IMR-90 (cell line): ENCODE measurements around the gene JMJD8. TPM values are rescaled to one million over a fixed set of nuclear protein-coding genes. Genes with fewer than 3 reads are reported as not detected.

Experiments used
- ATAC-seq: fragments of 200-7000 bp; cut with Tn5 transposase; 2 replicates; pipeline ENCODE4 v1.9.1; 2020; ENCODE audit warnings: low read depth, mild to moderate bottlenecking, moderate library complexity
- BruUV-seq: library from RNA; stranded (reverse); fragments of 400-500 nt; replicated peaks from 2 replicates; lab custom pipeline; 2021; lab: Mats Ljungman, UMichigan
- CTCF ChIA-PET: fragments of 300-600 bp; formaldehyde crosslinking; extraction: SDS; loops from one replicate; lab custom pipeline; 2021; ENCODE audit warnings: antibody characterized with exemption; lab: Yijun Ruan, JAX
- POLR2A ChIA-PET: fragments of 300-600 bp; sonication (Branson Sonifier 250); formaldehyde crosslinking; loops from one replicate; lab custom pipeline; 2022; ENCODE audit warnings: antibody characterized with exemption; ENCODE audit not compliant: unreplicated experiment; lab: Charles Lee
- DNase-seq: peaks from one replicate; pipeline ENCODE4 v3.0.0; 2013
- H2AFZ ChIP-seq: replicated peaks from 2 replicates; pipeline ENCODE3; 2013; ENCODE audit warnings: low read length, mild to moderate bottlenecking; ENCODE audit not compliant: poor library complexity
- H2AK5ac ChIP-seq: 2 replicates; pipeline ENCODE4 v1.6.1; 2013; ENCODE audit warnings: low read depth, low read length, inconsistent platforms
- H2AK9ac ChIP-seq: replicated peaks from 2 replicates; pipeline ENCODE3; 2013; ENCODE audit warnings: mild to moderate bottlenecking, low read depth, low read length, moderate library complexity; ENCODE audit not compliant: poor library complexity
- H2BK120ac ChIP-seq: 2 replicates; pipeline ENCODE4 v1.6.1; 2013; ENCODE audit warnings: low read depth, low read length, inconsistent platforms
- H2BK15ac ChIP-seq: 3 replicates; pipeline ENCODE4 v1.6.1; 2013; ENCODE audit warnings: low read depth, low read length, inconsistent platforms
- H2BK20ac ChIP-seq: 2 replicates; pipeline ENCODE4 v1.6.1; 2013; ENCODE audit warnings: low read depth, mild to moderate bottlenecking, inconsistent platforms, low read length, moderate library complexity
- H2BK5ac ChIP-seq: 2 replicates; pipeline ENCODE4 v1.6.1; 2013; ENCODE audit warnings: mild to moderate bottlenecking, low read depth, low read length, inconsistent platforms; ENCODE audit not compliant: poor library complexity, severe bottlenecking
- H3K14ac ChIP-seq: replicated peaks from 2 replicates; pipeline ENCODE4 v1.6.1; 2013; ENCODE audit warnings: low read depth, low read length, inconsistent platforms
- H3K18ac ChIP-seq: 2 replicates; pipeline ENCODE4 v1.6.1; 2013; ENCODE audit warnings: low read depth, low read length, control low read depth
- H3K23ac ChIP-seq: 2 replicates; pipeline ENCODE4 v1.6.1; 2013; ENCODE audit warnings: low read depth, low read length, inconsistent platforms
- H3K27ac ChIP-seq: 2 replicates; pipeline ENCODE4 v1.5.1; 2013; ENCODE audit warnings: mild to moderate bottlenecking, control low read depth, low read length; ENCODE audit not compliant: insufficient read depth
- H3K27me3 ChIP-seq: 2 replicates; pipeline ENCODE4 v1.6.1; 2013; ENCODE audit warnings: low read length; ENCODE audit not compliant: control insufficient read depth, insufficient read depth
- H3K36me3 ChIP-seq: 2 replicates; pipeline ENCODE4 v1.6.1; 2013; ENCODE audit warnings: low read length, mixed read lengths; ENCODE audit not compliant: control insufficient read depth, insufficient read depth
- H3K4ac ChIP-seq: 2 replicates; pipeline ENCODE4 v1.6.1; 2013; ENCODE audit warnings: low read depth, low read length, inconsistent platforms
- H3K4me1 ChIP-seq: 2 replicates; pipeline ENCODE4 v1.6.1; 2013; ENCODE audit warnings: low read length, mixed read lengths; ENCODE audit not compliant: control insufficient read depth, insufficient read depth
- H3K4me2 ChIP-seq: 2 replicates; pipeline ENCODE4 v1.6.1; 2013; ENCODE audit warnings: low read depth, mild to moderate bottlenecking, control low read depth, low read length, moderate library complexity
- H3K4me3 ChIP-seq: 2 replicates; pipeline ENCODE4 v1.5.1; 2013; ENCODE audit warnings: low read depth, mild to moderate bottlenecking, control low read depth, low read length, moderate library complexity; ENCODE audit not compliant: insufficient read depth
- H3K56ac ChIP-seq: 2 replicates; pipeline ENCODE4 v1.6.1; 2013; ENCODE audit warnings: low read length, inconsistent platforms; ENCODE audit not compliant: insufficient read depth; ENCODE audit errors: extremely low read depth
- H3K79me1 ChIP-seq, 2 experiments: 2 replicates each; pipeline ENCODE4 v1.6.1; 2013; ENCODE audit warnings: low read length in 2 of 2, inconsistent platforms in 1 of 2, low read depth in 1 of 2
- H3K9ac ChIP-seq: 2 replicates; pipeline ENCODE4 v1.6.1; 2013; ENCODE audit warnings: low read depth, low read length, control low read depth
- H3K9me1 ChIP-seq: 2 replicates; pipeline ENCODE4 v1.6.1; 2013; ENCODE audit warnings: low read length, inconsistent platforms; ENCODE audit not compliant: insufficient read depth
- H3K9me3 ChIP-seq: 2 replicates; pipeline ENCODE4 v1.6.1; 2013; ENCODE audit warnings: low read length; ENCODE audit not compliant: control insufficient read depth, insufficient read depth
- H4K20me1 ChIP-seq: 2 replicates; pipeline ENCODE4 v1.6.1; 2013; ENCODE audit warnings: low read length, inconsistent platforms; ENCODE audit not compliant: insufficient read depth
- H4K5ac ChIP-seq: 2 replicates; pipeline ENCODE4 v1.6.1; 2013; ENCODE audit warnings: mild to moderate bottlenecking, low read depth, low read length, control low read depth
- H4K8ac ChIP-seq, 2 experiments: 2 replicates each; pipeline ENCODE4 v1.6.1; 2013; ENCODE audit warnings: low read depth in 2 of 2, low read length in 2 of 2, control low read depth in 1 of 2, inconsistent platforms in 1 of 2
- H4K91ac ChIP-seq: 2 replicates; pipeline ENCODE4 v1.6.1; 2013; ENCODE audit warnings: low read depth, low read length, inconsistent platforms; ENCODE audit not compliant: insufficient read depth
- NFE2L2 ChIP-seq: fragments of 150-350 bp; IDR thresholded peaks from 2 replicates; pipeline ENCODE4 v1.6.1; 2016; ENCODE audit warnings: low read depth, mild to moderate bottlenecking, low read length
- POLR2A ChIP-seq: IDR thresholded peaks from 2 replicates; pipeline ENCODE4 v1.6.1; 2012; ENCODE audit warnings: mild to moderate bottlenecking, low read depth, low read length
- RFX5 ChIP-seq: IDR thresholded peaks from 2 replicates; pipeline ENCODE4 v1.8.0; 2012; ENCODE audit warnings: low read depth, mild to moderate bottlenecking, low read length, moderate library complexity
- WGBS, 2 experiments: methylation state at CpG; one replicate each; pipeline versions ENCODE4 v1.1.5 to v1.1.7; 2013; ENCODE audit warnings: missing lambda C conversion rate in 2 of 2; ENCODE audit not compliant: insufficient read length in 1 of 2; ENCODE audit errors: extremely low coverage in 2 of 2; 5-methylcytosine and 5-hydroxymethylcytosine counted together
- dilution Hi-C: fragments of 300-500 bp; cut with HindIII; formaldehyde crosslinking; loops from one replicate; pipeline ENCODE4 v1.14.3; 2018; ENCODE audit warnings: low sequenced_read_pairs; ENCODE audit not compliant: unreplicated experiment
- in situ Hi-C: fragments of 300-500 bp; cut with MboI; formaldehyde crosslinking; loops from 3 replicates; pipeline ENCODE4 v1.14.3; 2019; ENCODE audit warnings: low sequenced_read_pairs, inconsistent platforms, mixed read lengths
- intact Hi-C: fragments of 100-400 bp; cut with micrococcal nuclease; formaldehyde crosslinking; loops from 2 replicates; pipeline ENCODE4 v1.10.0; 2022
- polyA plus RNA-seq, 3 experiments: library from polyadenylated mRNA; depleted of rRNA; stranded (reverse); fragments of >200 nt; gene quantifications; 2 replicates each; pipeline ENCODE4 v1.2.3, GENCODE V29; 2012; ENCODE audit warnings: low replicate concordance in 1 of 3
- total RNA-seq: library from RNA; depleted of rRNA; stranded (reverse); fragments of >200 nt; gene quantifications from 2 replicates; pipeline ENCODE4 v1.2.3, GENCODE V29; 2012

JMJD8 gene
- total and polyA plus RNA-seq, 2 of the 4 experiments (the other 2 are of a cell fraction): 17.7 to 62.5 TPM

DNA sequence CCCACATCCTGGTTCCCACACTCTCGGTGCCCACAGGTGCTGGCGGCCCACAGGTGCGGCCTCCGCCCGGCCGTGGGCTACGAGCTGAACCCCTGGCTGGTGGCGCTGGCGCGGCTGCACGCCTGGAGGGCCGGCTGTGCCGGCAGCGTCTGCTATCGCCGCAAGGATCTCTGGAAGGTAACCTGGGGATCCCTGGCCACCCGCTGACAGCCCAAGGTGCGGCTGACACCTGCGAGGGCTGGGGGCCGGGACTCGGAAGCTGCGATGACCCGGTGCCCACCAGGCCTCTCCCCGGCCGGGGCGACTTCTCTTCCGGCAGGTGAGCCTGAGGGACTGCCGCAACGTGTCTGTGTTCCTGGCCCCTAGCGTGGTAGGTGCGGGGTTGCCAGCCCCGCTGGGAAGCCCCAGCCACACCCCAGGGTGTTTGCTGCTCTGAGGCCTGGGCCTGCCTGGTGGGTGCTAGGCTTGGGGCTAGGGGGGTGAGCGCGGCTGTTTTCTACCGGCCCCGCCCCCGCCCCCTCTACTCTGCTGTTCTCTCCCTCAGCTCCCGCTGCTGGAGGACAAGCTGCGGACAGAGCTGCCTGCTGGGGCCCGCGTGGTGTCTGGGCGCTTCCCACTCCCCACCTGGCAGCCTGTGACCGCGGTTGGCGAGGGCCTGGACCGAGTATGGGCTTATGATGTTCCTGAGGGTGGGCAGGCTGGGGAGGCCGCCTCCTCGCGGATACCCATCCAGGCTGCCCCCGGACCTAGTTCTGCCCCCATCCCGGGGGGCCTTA, 37.8 kb upstream of the JMJD8 start:
- Histone ChIP-seq H2AK9ac (peak overlapping the region; percentile 69), H3K14ac (no peak overlapping the region), H3K56ac (no peak overlapping the region), H3K9ac (no peak overlapping the region), H3K79me1 (peaks cover 11 to 13% of the 10 kb centered on the region in 2 experiments), H3K4ac (no peak overlapping the region), H3K36me3 (peaks cover 1% of the 10 kb centered on the region; the same call in 1 of the 2 replicates), H3K4me3 (peak overlapping the region; percentile 98), H2BK5ac (no peak overlapping the region), H3K27ac (no peak overlapping the region; the same call in 1 of the 2 replicates), H3K9me3 (no peaks in the 10 kb centered on the region), H3K4me1 (peaks cover 14% of the 10 kb centered on the region), H3K18ac (no peak overlapping the region), H4K20me1 (no peaks in the 10 kb centered on the region), H4K8ac (peak overlapping the region in 1 of 2 experiments; percentile 92; a peak in 2 of 4 replicates), H2BK120ac (no peak overlapping the region), H3K9me1 (no peaks in the 10 kb centered on the region), H3K4me2 (peak overlapping the region; percentile 79), H2BK15ac (no peak overlapping the region), H2AFZ (peak overlapping the region; percentile 96), H4K91ac (no peak overlapping the region), H4K5ac (no peak overlapping the region), H2AK5ac (peak overlapping the region; percentile 70; the same call in 1 of the 2 replicates), H2BK20ac (no peak overlapping the region), H3K27me3 (no peaks in the 10 kb centered on the region), H3K23ac (no peak overlapping the region)
- ChIA-PET CTCF (no interaction called here), POLR2A (no interaction called here)
- TF ChIP-seq POLR2A: no peak
- TF ChIP-seq RFX5: no peak
- no peak for TF ChIP-seq NFE2L2
- no peak for DNase-seq
- in situ Hi-C loops: loop anchor here (25.0 kb wide), 1 partner anchor 340 kb away; the partner anchor contains the start of gene SSTR5
- no TSS peak for BruUV-seq
- dilution Hi-C loops: no loop called here
- 88% methylated on average over 33 of the region's 51 CpGs; no CpG with 5 or more reads in 1 of the 2 experiments for WGBS, 2 experiments
- no peak for ATAC-seq
- intact Hi-C loops: no loop called here
